ENCODE data around the gene NOX5. TPM values are rescaled to one million over a fixed set of nuclear protein-coding genes. Genes with fewer than 3 reads are reported as not detected.

The NOX5 gene
- total RNA-seq, 1 experiment from 2014 or later = 0.91 TPM

DNA sequence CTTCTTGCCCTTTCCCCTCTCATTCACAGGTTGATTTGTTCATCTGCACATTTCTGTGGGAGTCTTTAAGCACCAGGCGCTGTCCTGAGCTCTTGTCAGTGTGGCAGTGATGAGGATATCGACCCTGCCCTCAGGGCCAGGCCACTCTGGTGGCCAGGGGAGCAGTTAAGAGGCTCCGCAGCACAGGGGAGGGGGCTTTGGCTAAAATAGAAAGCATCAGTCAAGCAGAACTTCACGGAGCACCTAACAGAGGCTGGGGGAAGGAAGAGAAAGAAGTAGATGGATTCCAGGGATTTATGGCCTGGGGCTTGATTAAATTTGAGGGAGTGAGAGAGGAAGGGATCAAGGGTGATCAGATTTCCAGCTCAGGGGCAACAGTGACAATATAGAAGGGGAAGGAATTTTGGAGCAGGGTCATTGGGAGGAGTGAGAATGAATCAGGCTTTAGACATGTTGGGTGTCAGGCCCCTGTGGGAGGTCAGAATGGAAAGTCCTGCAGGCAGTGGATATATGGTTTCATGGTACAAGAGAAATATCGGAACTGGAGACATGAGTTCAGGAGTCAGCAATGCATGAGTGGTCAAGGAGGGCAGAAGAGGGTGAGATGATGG lies 73.0 kb downstream of the NOX5 start (continued):
- TF ChIP-seq RAD21 (IDR thresholded peaks at IDR 0.05; ENCODE audit: low read depth) = no peak

DNA sequence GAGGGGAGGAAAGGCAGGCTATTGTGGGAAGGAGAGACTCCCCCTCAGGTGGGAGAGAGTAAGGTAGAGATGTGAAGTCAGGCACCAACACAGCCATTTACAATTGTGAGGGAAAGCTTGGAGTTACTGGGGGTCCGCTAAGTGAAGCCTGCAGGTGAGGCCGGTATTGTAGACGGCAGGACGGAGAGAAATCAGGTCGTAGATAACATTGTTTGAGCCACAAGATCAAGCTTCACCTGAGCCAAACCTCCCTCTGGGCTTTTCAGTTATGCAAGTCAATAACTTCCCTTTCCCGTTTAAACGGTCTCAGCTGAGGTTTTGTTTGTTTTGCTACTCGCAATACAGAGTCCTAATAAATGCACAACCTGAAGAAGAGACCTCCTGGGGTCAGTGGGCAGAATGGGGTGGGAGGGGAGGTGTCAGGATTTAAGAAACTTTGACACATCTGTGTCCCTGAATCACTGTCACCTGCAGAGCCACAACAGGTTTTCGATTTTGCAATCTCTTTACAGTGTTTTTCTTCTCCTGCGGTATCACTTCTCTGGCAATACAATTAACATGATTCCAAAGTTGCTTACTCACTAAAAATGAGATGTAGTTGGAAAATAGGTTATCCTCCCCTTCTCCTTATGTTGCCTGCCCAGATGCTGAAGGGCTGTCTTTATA lies 73.9 kb downstream of the NOX5 start:
- H3K4me3 ChIP-seq (replicated peaks in 1 of 2; ENCODE audit: low read depth in 1 of 2, low read length in 2 of 2) = no peak overlapping the region
- no peaks in the 10 kb centered on the region for H3K9me2 ChIP-seq (ENCODE audit: insufficient read depth)
- no peaks in the 10 kb centered on the region for H3K36me3 ChIP-seq (ENCODE audit: control insufficient read depth in 1 of 2, insufficient read depth in 2 of 2, low read length in 2 of 2)
- DNase-seq (ENCODE audit: low read depth, low spot score) (no peak), ATAC-seq (no peak)
- no peak overlapping the region for H3K4me2 ChIP-seq (ENCODE audit: low read length)
- no peaks in the 10 kb centered on the region for H3K9me3 ChIP-seq (ENCODE audit: control insufficient read depth in 1 of 2, insufficient read depth in 1 of 2, low read depth in 1 of 2, low read length in 2 of 2)
- no peak overlapping the region for H3K27ac ChIP-seq (ENCODE audit: low read depth, low read length)
- ChIA-PET RAD21 (ENCODE audit: low non-redundant PET in 1 of 2, low total read pairs in 2 of 2, uncharacterized antibody in 2 of 2, unreplicated experiment in 2 of 2) (no interaction called here), CTCF (no interaction called here), POLR2A (no interaction called here)
- no peaks in the 10 kb centered on the region for H4K20me1 ChIP-seq (ENCODE audit: insufficient read depth)
- H3K9ac ChIP-seq (ENCODE audit: low read length) = no peak overlapping the region
- no TSS peak for BruUV-seq (replicated peaks)
- H3K4me1 ChIP-seq (ENCODE audit: control insufficient read depth in 1 of 2, insufficient read depth in 2 of 2, low read length in 2 of 2) = peaks cover 21 to 24% of the 10 kb centered on the region in 2 experiments
- intact Hi-C loops (cut with micrococcal nuclease) = no loop called here
- peaks cover 13% of the 10 kb centered on the region; the same call in 1 of the 2 replicates for H3K27me3 ChIP-seq (ENCODE audit: insufficient read depth, low read length)
- TF ChIP-seq ZFX (IDR thresholded peaks at IDR 0.05) = no peak
- H3K79me2 ChIP-seq (ENCODE audit: insufficient read depth, low read length) = no peaks in the 10 kb centered on the region
- H2AFZ ChIP-seq (ENCODE audit: low read depth, low read length, poor library complexity, severe bottlenecking) = no peak overlapping the region

DNA sequence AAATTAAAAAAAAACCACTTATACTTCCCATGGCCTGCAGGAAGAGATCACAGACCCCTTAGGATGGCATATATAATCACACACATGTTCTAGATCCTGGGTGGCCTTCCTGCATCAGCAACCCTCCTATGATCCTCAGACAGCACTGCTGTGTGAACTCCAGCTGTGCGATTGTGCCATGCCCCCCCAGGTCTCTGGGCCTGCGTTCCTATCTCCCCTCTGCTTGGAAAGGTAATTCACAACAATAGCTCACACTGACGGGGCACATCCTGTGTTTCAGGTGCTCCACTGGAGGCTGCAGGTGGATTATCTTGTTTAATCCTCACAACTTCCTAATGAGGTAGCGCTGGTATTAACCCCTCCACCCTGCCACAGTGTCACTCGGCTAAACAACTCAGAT lies 74.8 kb downstream of the NOX5 start:
- H3K9me3 ChIP-seq (ENCODE audit: control insufficient read depth in 1 of 2, insufficient read depth in 1 of 2, low read depth in 1 of 2, low read length in 2 of 2) = no peaks in the 10 kb centered on the region
- H4K20me1 ChIP-seq (ENCODE audit: insufficient read depth) = no peaks in the 10 kb centered on the region
- no peak overlapping the region for H3K4me3 ChIP-seq (replicated peaks in 1 of 2; ENCODE audit: low read depth in 1 of 2, low read length in 2 of 2)
- H3K9me2 ChIP-seq (ENCODE audit: insufficient read depth) = no peaks in the 10 kb centered on the region
- H3K9ac ChIP-seq (ENCODE audit: low read length) = no peak overlapping the region
- H3K27me3 ChIP-seq (ENCODE audit: insufficient read depth, low read length) = peaks cover 13% of the 10 kb centered on the region; the same call in 1 of the 2 replicates
- peaks cover 21 to 26% of the 10 kb centered on the region in 2 experiments for H3K4me1 ChIP-seq (ENCODE audit: control insufficient read depth in 1 of 2, insufficient read depth in 2 of 2, low read length in 2 of 2)
- H2AFZ ChIP-seq (ENCODE audit: low read depth, low read length, poor library complexity, severe bottlenecking) = no peak overlapping the region
- intact Hi-C loops (cut with micrococcal nuclease) = no loop called here
- ATAC-seq (no peak), DNase-seq (ENCODE audit: low read depth, low spot score) (no peak)
- POLR2A ChIA-PET = no interaction called here
- CTCF ChIA-PET = no interaction called here
- no peaks in the 10 kb centered on the region for H3K36me3 ChIP-seq (ENCODE audit: control insufficient read depth in 1 of 2, insufficient read depth in 2 of 2, low read length in 2 of 2)
- no peak overlapping the region for H3K27ac ChIP-seq (ENCODE audit: low read depth, low read length)
- RAD21 ChIA-PET (ENCODE audit: low non-redundant PET in 1 of 2, low total read pairs in 2 of 2, uncharacterized antibody in 2 of 2, unreplicated experiment in 2 of 2) = no interaction called here
- BruUV-seq (replicated peaks) = no TSS peak
- H3K79me2 ChIP-seq (ENCODE audit: insufficient read depth, low read length) = no peaks in the 10 kb centered on the region
- no peak overlapping the region for H3K4me2 ChIP-seq (ENCODE audit: low read length)
- TF ChIP-seq CEBPB (IDR thresholded peaks at IDR 0.05; ENCODE audit: low read depth) (no peak), POLR2A (IDR thresholded peaks at IDR 0.05; ENCODE audit: borderline replicate concordance, extremely low read depth, insufficient read depth, insufficient read length) (no peak), YY1 (IDR thresholded peaks at IDR 0.05; ENCODE audit: extremely low read depth, insufficient replicate concordance, low read depth, low read length) (no peak), POLR2AphosphoS5 (IDR thresholded peaks at IDR 0.05; ENCODE audit: low read depth, low read length) (no peak), SIN3A (IDR thresholded peaks at IDR 0.05; ENCODE audit: low read depth) (no peak), CBX3 (IDR thresholded peaks at IDR 0.05; ENCODE audit: low read depth) (no peak), ZNF274 (IDR thresholded peaks at IDR 0.05; ENCODE audit: low read depth, low read length) (no peak)
- TF ChIP-seq, protein P1, sequence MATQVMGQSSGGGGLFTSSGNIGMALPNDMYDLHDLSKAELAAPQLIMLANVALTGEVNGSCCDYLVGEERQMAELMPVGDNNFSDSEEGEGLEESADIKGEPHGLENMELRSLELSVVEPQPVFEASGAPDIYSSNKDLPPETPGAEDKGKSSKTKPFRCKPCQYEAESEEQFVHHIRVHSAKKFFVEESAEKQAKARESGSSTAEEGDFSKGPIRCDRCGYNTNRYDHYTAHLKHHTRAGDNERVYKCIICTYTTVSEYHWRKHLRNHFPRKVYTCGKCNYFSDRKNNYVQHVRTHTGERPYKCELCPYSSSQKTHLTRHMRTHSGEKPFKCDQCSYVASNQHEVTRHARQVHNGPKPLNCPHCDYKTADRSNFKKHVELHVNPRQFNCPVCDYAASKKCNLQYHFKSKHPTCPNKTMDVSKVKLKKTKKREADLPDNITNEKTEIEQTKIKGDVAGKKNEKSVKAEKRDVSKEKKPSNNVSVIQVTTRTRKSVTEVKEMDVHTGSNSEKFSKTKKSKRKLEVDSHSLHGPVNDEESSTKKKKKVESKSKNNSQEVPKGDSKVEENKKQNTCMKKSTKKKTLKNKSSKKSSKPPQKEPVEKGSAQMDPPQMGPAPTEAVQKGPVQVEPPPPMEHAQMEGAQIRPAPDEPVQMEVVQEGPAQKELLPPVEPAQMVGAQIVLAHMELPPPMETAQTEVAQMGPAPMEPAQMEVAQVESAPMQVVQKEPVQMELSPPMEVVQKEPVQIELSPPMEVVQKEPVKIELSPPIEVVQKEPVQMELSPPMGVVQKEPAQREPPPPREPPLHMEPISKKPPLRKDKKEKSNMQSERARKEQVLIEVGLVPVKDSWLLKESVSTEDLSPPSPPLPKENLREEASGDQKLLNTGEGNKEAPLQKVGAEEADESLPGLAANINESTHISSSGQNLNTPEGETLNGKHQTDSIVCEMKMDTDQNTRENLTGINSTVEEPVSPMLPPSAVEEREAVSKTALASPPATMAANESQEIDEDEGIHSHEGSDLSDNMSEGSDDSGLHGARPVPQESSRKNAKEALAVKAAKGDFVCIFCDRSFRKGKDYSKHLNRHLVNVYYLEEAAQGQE (IDR thresholded peaks at IDR 0.05; ENCODE audit: low read depth) = no peak
- TF ChIP-seq, protein P2, sequence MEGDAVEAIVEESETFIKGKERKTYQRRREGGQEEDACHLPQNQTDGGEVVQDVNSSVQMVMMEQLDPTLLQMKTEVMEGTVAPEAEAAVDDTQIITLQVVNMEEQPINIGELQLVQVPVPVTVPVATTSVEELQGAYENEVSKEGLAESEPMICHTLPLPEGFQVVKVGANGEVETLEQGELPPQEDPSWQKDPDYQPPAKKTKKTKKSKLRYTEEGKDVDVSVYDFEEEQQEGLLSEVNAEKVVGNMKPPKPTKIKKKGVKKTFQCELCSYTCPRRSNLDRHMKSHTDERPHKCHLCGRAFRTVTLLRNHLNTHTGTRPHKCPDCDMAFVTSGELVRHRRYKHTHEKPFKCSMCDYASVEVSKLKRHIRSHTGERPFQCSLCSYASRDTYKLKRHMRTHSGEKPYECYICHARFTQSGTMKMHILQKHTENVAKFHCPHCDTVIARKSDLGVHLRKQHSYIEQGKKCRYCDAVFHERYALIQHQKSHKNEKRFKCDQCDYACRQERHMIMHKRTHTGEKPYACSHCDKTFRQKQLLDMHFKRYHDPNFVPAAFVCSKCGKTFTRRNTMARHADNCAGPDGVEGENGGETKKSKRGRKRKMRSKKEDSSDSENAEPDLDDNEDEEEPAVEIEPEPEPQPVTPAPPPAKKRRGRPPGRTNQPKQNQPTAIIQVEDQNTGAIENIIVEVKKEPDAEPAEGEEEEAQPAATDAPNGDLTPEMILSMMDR (IDR thresholded peaks at IDR 0.05 in 2 of 3, conservative IDR thresholded peaks at IDR 0.05 in 1 of 3; ENCODE audit: borderline replicate concordance in 1 of 3, insufficient read depth in 1 of 3, low read depth in 2 of 3, low read length in 2 of 3) = no peak
- TF ChIP-seq, protein P3, sequence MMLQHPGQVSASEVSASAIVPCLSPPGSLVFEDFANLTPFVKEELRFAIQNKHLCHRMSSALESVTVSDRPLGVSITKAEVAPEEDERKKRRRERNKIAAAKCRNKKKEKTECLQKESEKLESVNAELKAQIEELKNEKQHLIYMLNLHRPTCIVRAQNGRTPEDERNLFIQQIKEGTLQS (IDR thresholded peaks at IDR 0.05) = no peak
